Type B pancreatic cell (in vitro differentiated cells): ENCODE data around the gene ARHGAP30. TPM values are rescaled to one million over a fixed set of nuclear protein-coding genes. Genes with fewer than 3 reads are reported as not detected.

Experiments used
- DNase-seq: peaks from one replicate; pipeline ENCODE4 v3.0.0; 2021; ENCODE audit warnings: mixed read lengths; ENCODE audit not compliant: unreplicated experiment; ENCODE audit errors: extremely low spot score
- H3K27ac Mint-ChIP-seq: 2 replicates; pipeline ENCODE4 v1.8.0; 2021; ENCODE audit warnings: mild to moderate bottlenecking, mixed read lengths
- H3K27me3 Mint-ChIP-seq: 2 replicates; pipeline ENCODE4 v1.8.0; 2021; ENCODE audit warnings: mixed read lengths
- H3K36me3 Mint-ChIP-seq: 2 replicates; pipeline ENCODE4 v1.8.0; 2021; ENCODE audit warnings: mixed read lengths
- H3K4me1 Mint-ChIP-seq: one replicate; pipeline ENCODE4 v1.8.0; 2021; ENCODE audit warnings: mixed read lengths; ENCODE audit not compliant: unreplicated experiment
- H3K4me3 Mint-ChIP-seq: 2 replicates; pipeline ENCODE4 v1.8.0; 2021; ENCODE audit warnings: mild to moderate bottlenecking, mixed read lengths
- H3K9me3 Mint-ChIP-seq: 2 replicates; pipeline ENCODE4 v1.8.0; 2021; ENCODE audit warnings: mixed read lengths
- CTCF ChIP-seq: fragments of 200-600 bp; sonication (generic); conservative IDR thresholded peaks from 2 replicates; pipeline ENCODE4 v1.5.0; 2021; ENCODE audit warnings: antibody characterized with exemption, mild to moderate bottlenecking
- total RNA-seq: library from RNA; stranded (reverse); gene quantifications from 2 replicates; pipeline ENCODE4 v1.2.1, GENCODE V29; 2021; ENCODE audit warnings: low replicate concordance

ARHGAP30 gene
- total RNA-seq, 1 donor from 2014 or later, result 1.3 TPM

- peaks cover 4% of the 10 kb centered on the region for H3K27me3 Mint-ChIP-seq
- peaks cover 12% of the 10 kb centered on the region for H3K36me3 Mint-ChIP-seq
- no peak for TF ChIP-seq CTCF
- no peaks in the 10 kb centered on the region for H3K4me1 Mint-ChIP-seq
- no peak for DNase-seq
- H3K4me3 Mint-ChIP-seq, result no peak overlapping the region
- no peak overlapping the region for H3K27ac Mint-ChIP-seq
- H3K9me3 Mint-ChIP-seq, result peaks cover 5% of the 10 kb centered on the region
Observed at GRCh38 chr1:161052899-161053298, 16.8 kb downstream of the ARHGAP30 start.

GRCh38 chr1:161051219-161051618 lies 18.5 kb downstream of the ARHGAP30 start:
- Mint-ChIP-seq H3K9me3 (peaks cover 9% of the 10 kb centered on the region), H3K27me3 (no peaks in the 10 kb centered on the region), H3K36me3 (peaks cover 11% of the 10 kb centered on the region), H3K4me1 (no peaks in the 10 kb centered on the region), H3K4me3 (no peak overlapping the region), H3K27ac (no peak overlapping the region)
- DNase-seq, result no peak
- no peak for TF ChIP-seq CTCF

DNA sequence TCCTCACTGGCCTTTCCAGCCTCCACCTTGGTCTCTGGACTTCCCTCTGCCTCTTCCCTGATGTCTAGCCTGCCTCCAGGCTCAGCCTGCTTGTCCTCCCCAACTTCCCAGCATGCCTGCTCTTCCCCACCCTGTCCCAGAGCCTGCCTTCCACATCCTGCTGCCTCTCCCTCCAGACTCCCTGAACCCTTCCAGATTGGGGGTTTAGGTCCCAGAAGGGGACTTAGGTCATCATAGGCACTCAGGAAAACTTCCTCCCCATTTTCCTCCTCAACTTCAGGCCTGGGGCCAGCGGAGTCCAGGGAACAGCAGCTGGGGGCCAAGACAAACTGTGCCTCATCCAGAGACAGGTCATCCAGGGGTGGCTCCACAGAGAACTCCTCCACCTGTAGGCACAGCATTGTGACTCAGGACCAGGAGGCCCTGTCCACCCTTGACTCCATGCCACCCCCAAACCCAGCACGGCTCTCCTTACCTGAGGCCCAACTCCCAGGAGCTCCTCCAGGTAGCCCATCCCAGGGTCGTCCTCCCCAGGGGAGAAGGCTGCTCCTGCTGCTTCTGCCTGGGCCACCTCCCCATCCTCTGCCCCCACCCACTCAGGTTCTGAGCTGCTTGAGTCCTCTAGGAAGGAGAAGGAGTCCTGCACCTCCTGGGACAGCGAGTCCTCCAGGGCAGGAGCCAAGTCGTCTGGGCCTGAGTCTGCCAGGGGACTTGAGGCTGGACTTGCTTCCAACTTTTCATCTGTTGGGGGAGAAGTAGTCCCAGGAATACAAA lies 20.6 kb downstream of the ARHGAP30 start:
- no peaks in the 10 kb centered on the region for H3K27me3 Mint-ChIP-seq
- H3K27ac Mint-ChIP-seq, result peak overlapping the region; percentile 61
- peak overlapping the region; percentile 63 for H3K4me3 Mint-ChIP-seq
- H3K4me1 Mint-ChIP-seq, result peaks cover 7% of the 10 kb centered on the region
- peaks cover 16% of the 10 kb centered on the region for H3K36me3 Mint-ChIP-seq
- no peak for DNase-seq
- TF ChIP-seq CTCF, result no peak
- peaks cover 9% of the 10 kb centered on the region for H3K9me3 Mint-ChIP-seq

- H3K27ac Mint-ChIP-seq, result peak overlapping the region; percentile 63
- H3K9me3 Mint-ChIP-seq, result peaks cover 9% of the 10 kb centered on the region
- TF ChIP-seq CTCF, result no peak
- peak overlapping the region; percentile 67 for H3K4me3 Mint-ChIP-seq
- peaks cover 8% of the 10 kb centered on the region for H3K4me1 Mint-ChIP-seq
- DNase-seq, result no peak
- H3K36me3 Mint-ChIP-seq, result peaks cover 18% of the 10 kb centered on the region
- H3K27me3 Mint-ChIP-seq, result no peaks in the 10 kb centered on the region
Observed at GRCh38 chr1:161047436-161048420, 22.0 kb downstream of the ARHGAP30 start.

- H3K9me3 Mint-ChIP-seq, result peaks cover 9% of the 10 kb centered on the region
- peak overlapping the region; percentile 96 for H3K4me3 Mint-ChIP-seq
- H3K27ac Mint-ChIP-seq, result peak overlapping the region; percentile 97
- peaks cover 8% of the 10 kb centered on the region for H3K4me1 Mint-ChIP-seq
- peaks cover 27% of the 10 kb centered on the region for H3K36me3 Mint-ChIP-seq
- no peak for DNase-seq
- TF ChIP-seq CTCF, result no peak
- no peaks in the 10 kb centered on the region for H3K27me3 Mint-ChIP-seq
Observed at GRCh38 chr1:161046605-161047228, 23.0 kb downstream of the ARHGAP30 start.
